Measurements from ENCODE around the gene UNC5B. TPM values are rescaled to one million over a fixed set of nuclear protein-coding genes. Genes with fewer than 3 reads are reported as not detected.

The UNC5B gene
- total RNA-seq, 1 donor from 2014 or later: 13.7 TPM

GRCh38 chr10:71222601-71223346 is 10.4 kb downstream of the UNC5B start:
- no peak for DNase-seq (ENCODE audit: low spot score)

- DNase-seq (ENCODE audit: low spot score): no peak
Measured at GRCh38 chr10:71223347-71224058, 11.1 kb downstream of the UNC5B start.

- DNase-seq (ENCODE audit: low spot score): no peak
Measured at GRCh38 chr10:71225291-71226058, 13.1 kb downstream of the UNC5B start.

GRCh38 chr10:71228875-71229675 is 16.7 kb downstream of the UNC5B start:
- DNase-seq (ENCODE audit: low spot score): no peak

DNA sequence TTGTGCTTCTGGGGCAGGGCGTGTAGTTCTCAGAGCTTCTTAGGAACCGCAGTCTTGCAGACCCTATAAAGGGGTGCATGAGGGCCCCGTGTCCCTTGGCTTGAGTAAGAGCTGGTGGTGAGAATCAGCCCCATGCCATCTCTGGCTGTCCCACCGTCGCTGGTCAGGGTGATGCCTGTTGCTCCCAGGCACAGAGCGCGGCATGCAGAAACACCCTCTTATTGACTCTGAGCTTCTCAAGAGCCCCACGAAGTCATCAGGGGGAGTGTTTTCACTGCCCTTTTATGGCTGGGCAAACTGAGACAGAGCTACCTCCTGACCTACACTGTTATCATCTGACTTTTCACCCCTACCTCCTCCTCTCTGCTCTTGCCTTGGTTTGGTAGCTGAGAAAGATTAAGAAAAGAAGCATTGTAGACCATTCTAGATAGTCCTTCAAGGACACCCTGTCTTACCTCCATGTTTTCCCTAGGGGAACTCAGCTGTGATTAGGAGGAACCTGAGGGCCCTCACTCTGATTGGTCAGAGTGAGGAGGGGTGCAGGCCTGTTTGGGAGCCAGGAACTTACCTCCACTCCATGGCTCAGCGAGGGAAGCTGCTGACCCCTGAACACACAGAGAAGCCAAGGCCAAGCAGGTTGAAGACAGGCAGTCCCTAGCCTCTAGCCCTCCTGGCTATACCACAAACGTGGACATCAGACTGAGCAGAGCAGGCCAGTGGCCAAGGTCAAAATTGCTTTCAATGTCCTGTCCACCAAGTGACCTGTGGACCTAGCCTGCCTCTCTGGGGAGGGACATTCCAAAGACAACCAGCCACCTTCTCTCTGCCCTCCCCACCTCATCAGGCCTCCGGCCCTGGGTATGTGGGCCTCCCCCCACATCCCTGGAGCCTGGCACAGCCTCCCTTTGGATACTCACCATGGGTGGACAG is 17.6 kb downstream of the UNC5B start:
- no peak for DNase-seq (ENCODE audit: low spot score)

GRCh38 chr10:71230656-71231025 is 18.3 kb downstream of the UNC5B start:
- DNase-seq (ENCODE audit: low spot score): no peak

- DNase-seq (ENCODE audit: low spot score): no peak
Measured at GRCh38 chr10:71231206-71231605, 18.8 kb downstream of the UNC5B start.

DNA sequence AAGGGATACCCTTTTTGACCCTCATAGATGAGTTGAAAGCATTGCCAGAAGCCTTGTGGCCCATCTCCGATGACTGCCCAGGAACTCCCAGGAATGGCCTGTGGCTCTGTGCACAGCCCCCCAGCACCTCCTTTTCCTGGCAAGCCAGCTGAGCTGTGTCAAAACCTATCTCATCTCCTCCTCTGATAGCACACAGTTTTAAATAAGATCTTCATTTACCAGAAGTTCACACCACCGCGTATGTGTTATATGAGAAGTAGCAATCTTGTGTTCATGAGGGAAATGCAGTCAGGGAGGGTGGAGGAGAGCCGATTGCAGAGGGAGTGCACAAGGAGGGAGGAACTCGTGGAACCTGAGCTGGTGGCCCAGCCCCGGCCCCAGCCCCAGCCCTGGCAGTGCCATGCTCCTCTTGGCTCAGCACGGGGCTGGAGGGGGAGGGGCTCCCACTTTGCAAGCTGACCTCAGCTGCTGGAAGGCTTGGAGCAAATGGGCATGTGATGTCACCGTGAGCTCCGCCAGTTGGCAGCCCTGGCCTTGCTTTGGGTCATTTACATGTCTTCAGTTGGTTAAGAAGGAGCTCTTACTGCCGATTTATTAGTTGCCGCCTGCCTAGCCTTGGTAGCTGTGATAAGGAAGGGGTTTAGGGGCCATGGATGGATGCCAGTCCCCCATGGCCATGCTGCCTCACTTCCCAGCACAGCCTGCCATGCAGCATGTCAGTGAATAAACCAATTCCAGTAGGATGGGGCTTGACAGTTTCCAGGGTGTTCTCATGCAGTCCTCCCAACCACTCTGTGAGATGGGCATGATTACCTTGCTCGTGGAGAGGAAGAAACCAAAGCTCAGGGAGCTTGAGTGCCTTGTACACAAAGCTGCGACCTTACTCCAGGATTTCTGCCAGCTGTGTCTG is 20.0 kb downstream of the UNC5B start:
- DNase-seq (ENCODE audit: low spot score): peak; percentile 65

DNA sequence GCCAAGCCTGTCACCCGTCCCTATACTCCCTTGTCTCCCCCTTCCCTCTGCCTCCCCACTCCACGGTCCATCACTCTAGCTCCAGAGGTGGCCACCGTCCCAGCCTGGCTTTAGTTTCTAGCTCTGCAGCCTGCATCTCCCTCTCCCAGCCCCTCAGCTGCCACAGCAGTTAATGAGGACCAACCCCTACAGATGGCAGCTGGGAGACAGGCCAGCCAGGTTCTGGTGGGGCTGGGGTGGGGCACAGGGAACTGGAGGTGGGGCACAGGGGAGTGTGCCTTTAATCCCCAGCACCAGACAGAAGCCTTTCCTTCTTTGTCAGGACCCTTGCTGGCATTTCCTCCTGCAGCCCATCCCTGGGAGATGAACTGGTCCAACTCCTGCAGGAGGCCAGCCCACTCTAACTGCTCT is 21.1 kb downstream of the UNC5B start:
- no peak for DNase-seq (ENCODE audit: low spot score)

- DNase-seq (ENCODE audit: low spot score): no peak
Measured at GRCh38 chr10:71234004-71234894, 21.9 kb downstream of the UNC5B start.

DNA sequence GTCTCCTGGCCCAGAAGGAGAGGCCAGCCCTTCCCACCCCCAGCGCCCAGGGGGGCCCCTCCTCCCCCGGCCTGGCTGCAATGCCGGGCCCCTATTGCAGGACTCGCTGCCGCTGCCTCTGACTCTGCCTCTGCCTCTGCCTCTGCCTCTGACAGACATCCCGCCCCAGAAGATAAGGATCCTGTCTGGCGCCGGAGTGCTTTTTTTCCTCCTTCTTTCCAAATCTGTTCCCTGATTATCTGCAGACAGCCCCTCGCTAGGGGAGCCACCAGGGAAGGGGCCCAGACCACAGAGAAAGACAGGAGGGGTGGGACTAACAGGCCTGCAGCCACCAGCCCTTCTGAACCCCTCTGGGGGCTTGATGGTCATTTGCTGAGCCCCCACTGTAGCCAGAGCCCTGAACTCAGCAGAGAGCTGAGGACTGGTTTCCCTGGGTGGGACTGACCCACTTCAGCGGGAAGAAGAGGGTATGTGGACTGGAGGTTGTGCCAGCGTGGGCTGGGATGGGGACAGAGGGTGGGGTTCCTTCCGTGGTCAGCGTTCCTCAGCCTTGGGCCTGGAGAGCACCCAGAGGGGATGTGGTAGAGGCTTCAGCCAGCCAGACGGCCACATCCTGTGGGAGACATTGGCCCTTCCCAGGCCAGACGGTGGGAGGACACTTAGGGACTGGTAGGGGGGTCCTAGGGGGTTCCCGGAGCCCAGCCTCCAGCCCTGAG is 22.8 kb downstream of the UNC5B start:
- peak; percentile 97 for DNase-seq (ENCODE audit: low spot score)

DNA sequence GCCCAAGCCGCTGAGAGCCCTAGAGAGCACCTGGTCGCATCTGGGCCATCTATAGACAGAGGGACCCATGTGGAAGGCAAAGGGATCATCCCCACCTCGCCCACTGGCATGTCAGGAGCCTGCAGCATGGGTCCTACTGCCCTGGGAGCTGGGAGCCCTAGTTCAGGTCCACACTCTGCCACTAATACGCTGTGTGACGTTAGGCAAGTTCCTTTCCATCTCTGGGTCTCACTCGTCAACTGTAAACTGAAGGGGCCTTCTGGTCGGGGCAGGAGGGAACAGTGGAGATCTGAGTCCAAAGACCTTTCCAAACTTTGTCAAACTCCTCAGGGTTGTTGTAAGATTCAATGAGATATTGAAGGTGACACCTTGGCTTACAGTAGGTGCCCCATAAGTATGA is 23.4 kb downstream of the UNC5B start:
- DNase-seq (ENCODE audit: low spot score): no peak

- peak; percentile 94 for DNase-seq (ENCODE audit: low spot score)
Measured at GRCh38 chr10:71236286-71236685, 23.9 kb downstream of the UNC5B start.

GRCh38 chr10:71236822-71237682 is 24.7 kb downstream of the UNC5B start:
- DNase-seq (ENCODE audit: low spot score): no peak

- DNase-seq (ENCODE audit: low spot score): no peak
Measured at GRCh38 chr10:71237843-71238623, 25.7 kb downstream of the UNC5B start.

DNA sequence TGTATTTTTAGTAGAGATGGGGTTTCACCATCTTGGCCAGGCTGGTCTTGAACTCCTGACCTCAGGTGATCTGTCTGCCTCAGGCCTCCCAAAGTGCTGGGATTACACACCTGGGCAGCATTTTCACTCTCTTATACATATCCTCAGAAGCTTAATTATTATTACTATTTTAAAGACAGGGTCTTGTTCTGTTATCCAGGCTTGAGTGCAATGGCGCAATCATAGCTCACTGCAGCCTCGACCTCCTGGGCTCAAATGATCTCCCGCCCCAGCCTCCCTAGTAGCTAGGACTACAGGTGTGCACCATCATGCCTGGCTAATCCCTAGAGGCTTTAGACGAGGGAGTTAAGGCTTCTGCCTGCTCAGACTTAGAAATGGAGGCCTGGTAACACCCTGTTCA is 26.3 kb downstream of the UNC5B start:
- no peak for DNase-seq (ENCODE audit: low spot score)

All from umbilical cord (tissue), 2 donors.